Spleen (tissue), 11 donors: ENCODE measurements around the gene CTSE. TPM values are rescaled to one million over a fixed set of nuclear protein-coding genes. Genes with fewer than 3 reads are reported as not detected.

Experiments
- DNase-seq: peaks from one replicate; pipeline ENCODE4 v3.0.0-alpha.2; 2020
- H3K27ac ChIP-seq, 8 donors: fragments of 200-600 bp; sonication (generic) in 7 of 8; 1 replicate in 4 of 8; 2 replicates in 4 of 8; pipeline versions ENCODE4 v1.5.0 to v1.8.0; 2016 to 2021; ENCODE audit warnings: inconsistent platforms in 4 of 8, mild to moderate bottlenecking in 4 of 8, moderate library complexity in 1 of 8
- H3K27me3 ChIP-seq, 7 donors: fragments of 200-600 bp; sonication (generic) in 6 of 7; replicated peaks in 1 of 7; 1 replicate in 4 of 7; 2 replicates in 3 of 7; pipeline versions ENCODE4 v1.5.0 to v1.8.0; 2016 to 2021; ENCODE audit warnings: inconsistent platforms in 3 of 7, mild to moderate bottlenecking in 1 of 7
- H3K36me3 ChIP-seq, 6 donors: fragments of 200-600 bp; sonication (generic) in 5 of 6; 1 replicate in 4 of 6; 2 replicates in 2 of 6; pipeline versions ENCODE4 v1.5.0 to v1.8.0; 2016 to 2021; ENCODE audit warnings: inconsistent platforms in 2 of 6
- H3K4me1 ChIP-seq, 6 donors: fragments of 200-600 bp; sonication (generic) in 5 of 6; 1 replicate in 3 of 6; 2 replicates in 3 of 6; pipeline versions ENCODE4 v1.5.0 to v1.8.0; 2016 to 2021; ENCODE audit warnings: inconsistent platforms in 3 of 6
- H3K4me3 ChIP-seq, 8 donors: fragments of 200-600 bp; sonication (generic) in 7 of 8; 1 replicate in 4 of 8; 2 replicates in 4 of 8; pipeline versions ENCODE4 v1.5.0 to v1.8.0; 2016 to 2021; ENCODE audit warnings: inconsistent platforms in 4 of 8, mild to moderate bottlenecking in 4 of 8, moderate library complexity in 2 of 8
- H3K9me3 ChIP-seq, 8 donors: fragments of 200-600 bp; sonication (generic) in 7 of 8; 1 replicate in 4 of 8; 2 replicates in 4 of 8; pipeline versions ENCODE4 v1.5.0 to v1.8.0; 2016 to 2021; ENCODE audit warnings: inconsistent platforms in 4 of 8
- CTCF ChIP-seq, 11 experiments: fragments of 200-600 bp in 7 of 11; fragments of 450-650 bp in 4 of 11; sonication (generic) in 4 of 11; IDR thresholded peaks in 8 of 11; conservative IDR thresholded peaks in 3 of 11; 1 replicate in 7 of 11; 2 replicates in 4 of 11; pipeline versions ENCODE4 v1.4.0 to v1.8.0; 2016 to 2021; ENCODE audit warnings: antibody characterized with exemption in 11 of 11, inconsistent platforms in 4 of 11, mild to moderate bottlenecking in 1 of 11
- POLR2A ChIP-seq, 3 donors: fragments of 450-650 bp; IDR thresholded peaks; one replicate each; pipeline ENCODE4 v1.5.1; 2017; ENCODE audit warnings: antibody characterized with exemption in 3 of 3, mild to moderate bottlenecking in 1 of 3
- POLR2AphosphoS5 ChIP-seq, 3 donors: sonication (generic); formaldehyde crosslinking; IDR thresholded peaks; one replicate each; pipeline ENCODE4 v1.5.1; 2017; ENCODE audit warnings: antibody characterized with exemption in 3 of 3
- WGBS, 5 donors: extraction: QIAGEN DNeasy Blood & Tissue Kit in 3 of 5; methylation state at CpG; one replicate each; pipeline versions ENCODE4 v1.1.5 to v1.1.7; 2013 to 2018; 5-methylcytosine and 5-hydroxymethylcytosine counted together
- intact Hi-C: fragments of 100-400 bp; cut with DNase I; formaldehyde crosslinking; loops from one replicate; pipeline ENCODE4 v1.15.0; 2023; ENCODE audit warnings: low total_unique reads
- polyA plus RNA-seq, 3 donors: library from polyadenylated mRNA; stranded (reverse); fragments of 200-250 nt; gene quantifications; one replicate each; pipeline ENCODE4 v1.2.1, GENCODE V29; 2013
- total RNA-seq, 7 donors: library from RNA; depleted of rRNA in 3 of 7; stranded (reverse); fragments of >200 nt in 3 of 7; fragmentation: NEBNext Ultra II Directional in 4 of 7; extraction: Animal tissue kit (Norgen Biotek cat#: 25700) in 4 of 7; gene quantifications; one replicate each; pipeline versions ENCODE4 v1.1.0 to v1.2.1, GENCODE V29; 2016 to 2021
- donor health status: healthy with polysubstance abuse.
- donor health status: DM: no; HTN: no; CAD: no; lungs with moderate emphysema.
- donor health status: DM: no; HTN: no; CAD: no.
- donor health status: Bipolar disorder and iron deficiency.
- donor health status: healthy.
- donor health status: DM: no; HTN: no; CAD: no.
- donor health status: DM: yes; HTN: yes; CAD: no.

The CTSE gene
- total and polyA plus RNA-seq, 10 donors, result 0.06 to 0.66 (median 0.11) TPM; not detected in 5

GRCh38 chr1:205980237-205980870 lies 43.3 kb downstream of the CTSE start:
- no peak overlapping the region for H3K4me3 ChIP-seq
- intact Hi-C loops, result loop anchor here (5.0 kb wide), 1 partner anchor 127 kb away; no protein-coding TSS in a partner anchor
- no peak for DNase-seq
- no peak for TF ChIP-seq POLR2A (IDR thresholded peaks at IDR 0.05)
- no peak for TF ChIP-seq CTCF (IDR thresholded peaks at IDR 0.05 in 8 of 11, conservative IDR thresholded peaks at IDR 0.05 in 3 of 11)
- no peak for TF ChIP-seq POLR2AphosphoS5 (IDR thresholded peaks at IDR 0.05)
- H3K27ac ChIP-seq, result no peak overlapping the region
- H3K4me1 ChIP-seq, result peaks cover 0 to 4% (median 0%) of the 10 kb centered on the region in 6 donors
- no peaks in the 10 kb centered on the region for H3K36me3 ChIP-seq
- WGBS, 5 donors, result 43 to 67% (median 49%) methylated on average over 3 of the region's 3 CpGs
- no peaks in the 10 kb centered on the region for H3K9me3 ChIP-seq
- H3K27me3 ChIP-seq, result no peaks in the 10 kb centered on the region

- intact Hi-C loops, result no loop called here
- Histone ChIP-seq H3K4me1 (peaks cover 0 to 4% (median 0%) of the 10 kb centered on the region in 6 donors), H3K27ac (no peak overlapping the region), H3K36me3 (no peaks in the 10 kb centered on the region), H3K9me3 (no peaks in the 10 kb centered on the region), H3K4me3 (no peak overlapping the region), H3K27me3 (no peaks in the 10 kb centered on the region)
- WGBS, 5 donors, result 73 to 93% (median 89%) methylated on average over 4 to 6 of the region's 6 CpGs
- no peak for TF ChIP-seq CTCF (IDR thresholded peaks at IDR 0.05 in 8 of 11, conservative IDR thresholded peaks at IDR 0.05 in 3 of 11)
- no peak for TF ChIP-seq POLR2A (IDR thresholded peaks at IDR 0.05)
- TF ChIP-seq POLR2AphosphoS5 (IDR thresholded peaks at IDR 0.05), result no peak
- no peak for DNase-seq
Measured at GRCh38 chr1:205979301-205979700, 44.4 kb downstream of the CTSE start.

GRCh38 chr1:205978676-205979075 lies 45.0 kb downstream of the CTSE start:
- Histone ChIP-seq H3K27ac (no peak overlapping the region), H3K4me1 (peaks cover 0 to 4% (median 0%) of the 10 kb centered on the region in 6 donors), H3K36me3 (no peaks in the 10 kb centered on the region), H3K4me3 (no peak overlapping the region), H3K27me3 (no peaks in the 10 kb centered on the region), H3K9me3 (no peaks in the 10 kb centered on the region)
- no peak for DNase-seq
- WGBS, 5 donors, result 84 to 88% (median 87%) methylated on average over 5 to 7 of the region's 7 CpGs
- TF ChIP-seq CTCF (IDR thresholded peaks at IDR 0.05 in 8 of 11, conservative IDR thresholded peaks at IDR 0.05 in 3 of 11) (no peak), POLR2A (IDR thresholded peaks at IDR 0.05) (no peak), POLR2AphosphoS5 (IDR thresholded peaks at IDR 0.05) (no peak)
- intact Hi-C loops, result no loop called here

GRCh38 chr1:205977402-205978014 lies 46.2 kb downstream of the CTSE start:
- H3K27ac ChIP-seq, result no peak overlapping the region
- H3K4me3 ChIP-seq, result no peak overlapping the region
- peaks cover 0 to 4% (median 0%) of the 10 kb centered on the region in 6 donors for H3K4me1 ChIP-seq
- 78 to 99% (median 96%) methylated on average over 2 of the region's 2 CpGs for WGBS, 5 donors
- peak in 1 of 3 donors; percentile 16 for TF ChIP-seq POLR2AphosphoS5 (IDR thresholded peaks at IDR 0.05)
- TF ChIP-seq POLR2A (IDR thresholded peaks at IDR 0.05), result no peak
- TF ChIP-seq CTCF (IDR thresholded peaks at IDR 0.05 in 8 of 11, conservative IDR thresholded peaks at IDR 0.05 in 3 of 11), result peak; percentile 85 to 99 (median 94)
- H3K9me3 ChIP-seq, result no peaks in the 10 kb centered on the region
- no peaks in the 10 kb centered on the region for H3K27me3 ChIP-seq
- intact Hi-C loops, result loop anchor here (2.0 kb wide), 2 partner anchors 59 to 187 kb away; no protein-coding TSS in a partner anchor
- no peaks in the 10 kb centered on the region for H3K36me3 ChIP-seq
- DNase-seq, result peak; percentile 92
